GOT3 (cell line): ENCODE measurements around the gene IGFALS.

Experiments
- DNase-seq: peaks from one replicate; lab custom pipeline; 2025; ENCODE audit warnings: mixed read lengths; lab: John Stamatoyannopoulos, UW

IGFALS gene

DNA sequence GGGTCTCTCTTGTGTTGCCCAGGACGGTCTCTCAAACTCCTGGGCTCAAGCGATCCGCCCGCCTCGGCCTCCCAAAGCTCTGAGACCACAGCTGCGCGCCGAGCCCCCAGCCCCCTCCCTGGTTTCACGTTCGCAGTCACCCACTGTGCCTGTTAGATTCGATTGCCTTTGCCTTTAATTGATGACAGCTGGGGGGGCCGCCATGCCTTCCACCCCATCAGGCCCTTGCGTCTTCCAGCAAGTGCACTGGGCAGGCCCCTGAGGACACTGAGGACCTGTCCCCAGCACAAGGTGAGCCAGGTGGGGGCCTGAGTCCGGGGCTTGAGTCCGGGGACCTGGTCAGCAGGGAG lies 3.3 kb downstream of the IGFALS start:
- DNase-seq: no peak

DNA sequence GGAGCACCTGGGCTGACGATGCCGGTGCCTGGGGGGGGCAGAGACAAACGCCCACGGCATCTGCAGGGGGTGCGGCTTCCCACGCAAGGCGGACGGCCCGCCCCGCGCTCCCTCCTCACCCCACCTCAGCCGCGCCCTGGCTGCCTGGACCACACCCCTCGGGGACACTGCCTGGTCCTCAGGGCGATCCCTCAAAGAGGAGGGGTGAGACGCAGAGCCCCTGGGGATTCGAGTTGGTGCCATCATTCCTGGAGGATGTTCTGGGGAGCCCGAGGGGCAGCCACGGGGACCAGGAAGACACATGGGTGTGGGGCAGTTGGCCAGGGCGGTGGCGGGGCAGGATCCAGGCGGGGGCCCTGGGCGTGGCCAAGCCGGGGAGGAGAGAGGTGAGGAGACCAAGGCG lies 3.9 kb downstream of the IGFALS start:
- no peak for DNase-seq

- no peak for DNase-seq
Observed at GRCh38 chr16:1788708-1789100, 4.8 kb downstream of the IGFALS start.

DNA sequence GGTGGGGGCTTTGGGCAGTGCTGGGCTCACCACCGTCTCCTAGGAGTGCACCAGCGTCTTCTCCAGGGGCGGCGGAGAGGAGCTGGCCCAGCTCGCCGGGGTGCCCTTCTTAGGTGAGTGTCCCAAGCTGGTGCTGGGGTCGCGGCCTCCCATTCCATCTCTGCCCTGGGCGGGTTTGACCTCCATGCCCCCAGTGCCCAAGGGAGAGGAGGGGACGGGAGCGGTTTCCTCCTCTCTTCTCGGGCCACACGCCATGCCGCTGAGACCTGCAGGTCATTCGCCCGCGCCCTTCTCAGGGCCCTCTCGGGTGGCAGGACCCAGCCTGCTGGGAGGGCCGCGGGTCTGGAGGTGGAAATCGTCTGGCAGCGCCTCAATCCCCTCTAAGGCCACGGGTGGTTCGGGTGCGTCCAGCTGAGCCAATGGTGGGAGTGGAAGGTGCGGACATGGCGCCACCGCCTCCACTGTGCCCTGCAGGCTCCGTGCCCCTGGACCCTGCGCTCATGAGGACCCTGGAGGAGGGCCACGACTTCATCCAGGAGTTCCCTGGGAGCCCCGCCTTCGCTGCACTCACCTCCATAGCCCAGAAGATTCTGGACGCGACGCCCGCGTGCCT lies 5.3 kb downstream of the IGFALS start:
- no peak for DNase-seq

GRCh38 chr16:1787322-1788094 lies 6.0 kb downstream of the IGFALS start:
- DNase-seq: no peak

GRCh38 chr16:1787056-1787321 lies 6.5 kb downstream of the IGFALS start:
- no peak for DNase-seq

DNA sequence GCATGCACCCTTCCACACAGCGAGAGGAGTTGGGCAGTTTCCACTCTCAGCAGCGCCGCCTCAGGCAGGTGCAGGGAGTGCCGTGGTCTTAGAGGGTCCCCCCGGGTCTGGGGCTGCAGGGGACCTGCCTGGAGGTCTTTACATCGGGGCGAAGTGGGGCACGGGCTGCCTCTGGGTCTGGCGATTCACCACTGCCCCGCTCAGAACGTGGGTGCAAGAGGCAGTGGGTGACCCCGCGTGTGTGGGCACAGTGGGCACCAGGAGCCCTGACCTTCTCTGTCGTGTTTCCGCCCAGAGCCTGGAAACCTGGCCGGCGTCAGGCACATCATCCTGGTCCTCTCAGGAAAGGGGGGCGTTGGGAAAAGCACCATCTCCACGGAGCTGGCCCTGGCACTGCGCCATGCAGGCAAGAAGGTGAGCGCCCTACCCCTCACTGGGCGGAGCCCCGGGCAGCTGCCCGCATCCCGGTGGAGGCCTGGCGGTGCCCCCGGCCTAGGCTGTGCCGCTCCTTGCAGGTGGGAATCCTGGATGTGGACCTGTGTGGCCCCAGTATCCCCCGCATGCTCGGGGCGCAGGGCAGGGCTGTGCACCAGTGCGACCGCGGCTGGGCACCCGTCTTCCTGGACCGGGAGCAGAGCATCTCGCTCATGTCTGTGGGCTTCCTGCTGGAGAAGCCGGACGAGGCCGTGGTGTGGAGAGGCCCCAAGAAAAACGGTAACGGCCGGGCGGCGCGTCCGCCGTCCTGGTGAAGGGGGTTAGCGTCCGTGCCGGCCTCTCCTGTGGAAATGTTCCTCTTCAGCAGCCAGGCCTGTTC lies 7.1 kb downstream of the IGFALS start:
- DNase-seq: no peak

GRCh38 chr16:1785846-1786170 lies 7.7 kb downstream of the IGFALS start:
- no peak for DNase-seq

DNA sequence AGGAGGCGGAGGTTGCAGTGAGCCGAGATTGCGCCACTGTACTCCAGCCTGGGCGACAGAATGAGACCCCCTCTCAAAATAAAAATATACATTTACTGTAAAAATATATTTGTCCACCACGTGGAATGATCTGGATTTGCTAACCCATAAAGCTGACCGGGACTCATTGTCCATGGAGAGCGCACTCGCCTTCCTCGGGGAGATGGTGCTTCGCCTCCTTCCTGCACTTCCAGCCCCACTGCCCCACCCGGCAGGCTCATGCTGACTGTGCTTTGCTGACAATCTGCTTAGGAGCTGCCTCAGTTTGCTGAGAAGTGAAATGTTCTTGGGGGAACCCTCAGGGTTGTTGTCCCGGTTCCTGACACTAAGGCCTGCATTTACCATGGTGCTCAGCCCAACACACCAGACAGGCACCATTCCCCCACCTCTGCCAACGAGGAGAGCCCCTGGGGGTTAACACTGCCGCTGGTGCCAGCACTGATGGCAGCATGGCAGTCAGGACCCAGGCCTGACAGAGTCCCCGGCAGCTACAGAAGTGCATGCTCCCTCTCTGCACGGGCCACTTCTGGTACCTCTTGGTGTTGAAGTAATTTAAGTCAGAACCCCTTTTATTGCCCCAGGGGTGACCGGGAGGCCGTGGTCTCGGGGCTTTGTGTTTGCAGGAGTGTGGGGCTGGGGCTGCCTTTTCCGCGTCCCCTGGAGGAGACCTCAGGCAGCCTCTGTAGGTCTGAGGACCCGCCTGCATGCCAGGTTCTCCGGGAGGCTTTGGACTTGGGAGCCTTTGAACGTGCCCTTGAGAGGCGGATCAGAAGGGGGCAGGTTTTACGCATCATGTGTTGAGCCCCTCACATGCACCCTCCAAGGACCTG lies 8.3 kb downstream of the IGFALS start:
- DNase-seq: no peak

- DNase-seq: peak; percentile 97
Observed at GRCh38 chr16:1782408-1783264, 10.9 kb downstream of the IGFALS start, which contains the start of the genes NUBP2 and SPSB3. NUBP2 (plus strand) TSS chr16:1782960; CDS start chr16:1783021, 61 bp downstream. SPSB3 (minus strand) TSS chr16:1782571; CDS start chr16:1781483, 1,088 bp downstream.

- no peak for DNase-seq
Observed at GRCh38 chr16:1781758-1782407, 11.6 kb downstream of the IGFALS start.

GRCh38 chr16:1781254-1781653 lies 12.3 kb downstream of the IGFALS start:
- no peak for DNase-seq

- DNase-seq: no peak
Observed at GRCh38 chr16:1780677-1781072, 12.8 kb downstream of the IGFALS start.

GRCh38 chr16:1779741-1780676 lies 13.5 kb downstream of the IGFALS start:
- DNase-seq: no peak

DNA sequence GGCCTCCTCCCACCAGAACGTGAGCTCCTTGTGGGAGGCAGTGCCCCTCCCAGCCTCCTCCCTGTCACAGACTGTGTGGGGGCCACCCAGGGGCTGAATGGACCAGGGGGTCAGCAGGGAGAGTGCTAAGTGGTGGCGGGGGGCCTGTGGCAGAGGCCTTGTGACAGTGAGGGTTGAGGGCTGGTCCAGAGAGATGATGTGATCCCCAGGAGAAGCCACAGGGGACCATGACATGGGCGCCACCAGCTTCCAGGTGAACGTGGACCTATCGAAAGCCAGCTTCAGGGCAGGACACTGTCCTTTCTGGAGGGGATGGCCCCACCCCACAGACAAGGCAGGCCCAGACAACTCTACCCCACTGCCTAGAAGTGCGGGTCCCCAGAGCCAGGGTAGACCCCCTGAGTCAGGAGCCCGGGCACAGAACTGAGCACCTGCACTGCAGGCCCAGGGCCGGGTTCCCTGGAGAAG lies 14.2 kb downstream of the IGFALS start:
- no peak for DNase-seq

GRCh38 chr16:1778200-1779179 lies 15.0 kb downstream of the IGFALS start:
- DNase-seq: no peak

DNA sequence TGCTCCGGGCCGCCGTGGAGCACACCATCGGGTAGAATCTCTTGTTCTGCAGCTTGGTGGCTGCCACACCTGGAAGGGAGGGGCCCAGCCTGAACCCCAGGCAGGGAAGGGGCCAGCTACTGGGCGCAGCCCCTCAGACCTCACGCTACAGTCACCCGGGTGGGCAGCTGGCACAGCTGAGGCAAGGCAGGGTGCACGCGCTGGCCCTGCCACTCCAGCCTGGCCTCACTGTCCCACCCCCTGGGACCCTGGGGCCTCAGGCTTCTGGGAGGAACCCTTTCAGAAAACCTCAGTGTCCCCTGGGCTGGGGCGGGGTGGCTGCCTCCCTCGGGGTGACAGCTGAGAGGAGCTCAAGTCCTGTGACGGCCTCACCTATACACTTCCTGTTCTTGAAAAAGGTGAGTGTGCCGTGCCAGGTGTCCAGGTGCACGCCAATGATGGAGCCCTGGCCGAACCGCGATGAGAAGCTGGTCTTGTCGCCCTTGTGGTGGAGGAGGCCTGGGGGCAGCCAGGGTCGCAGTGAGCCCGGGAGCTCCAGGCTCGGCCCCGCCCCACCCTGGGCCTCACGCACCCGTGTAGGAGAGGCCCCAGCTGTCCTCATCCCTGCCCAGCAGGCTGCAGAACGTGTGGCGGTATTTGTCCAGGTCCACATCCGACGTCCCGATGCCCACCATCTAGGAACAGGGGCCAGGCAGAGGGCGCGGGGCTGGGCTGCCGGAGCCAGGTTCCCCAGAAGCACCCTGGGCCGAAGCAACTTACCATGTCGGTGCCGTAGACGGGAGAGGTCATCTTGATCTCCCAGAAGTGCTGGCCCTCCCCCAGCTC lies 15.9 kb downstream of the IGFALS start:
- no peak for DNase-seq
